IPS-18c (cell line): ENCODE measurements around the gene VSTM4.

Source experiments
- H3K4me3 ChIP-seq: 2 replicates; pipeline ENCODE4 v1.7.0; 2013; ENCODE audit warnings: low read depth, mild to moderate bottlenecking, low read length, moderate library complexity; ENCODE audit not compliant: insufficient read depth
- H3K9me3 ChIP-seq: one replicate; pipeline ENCODE4 v1.6.1; 2013; ENCODE audit warnings: mild to moderate bottlenecking, low read length, moderate library complexity; ENCODE audit not compliant: control insufficient read depth, insufficient read depth

VSTM4 gene

DNA sequence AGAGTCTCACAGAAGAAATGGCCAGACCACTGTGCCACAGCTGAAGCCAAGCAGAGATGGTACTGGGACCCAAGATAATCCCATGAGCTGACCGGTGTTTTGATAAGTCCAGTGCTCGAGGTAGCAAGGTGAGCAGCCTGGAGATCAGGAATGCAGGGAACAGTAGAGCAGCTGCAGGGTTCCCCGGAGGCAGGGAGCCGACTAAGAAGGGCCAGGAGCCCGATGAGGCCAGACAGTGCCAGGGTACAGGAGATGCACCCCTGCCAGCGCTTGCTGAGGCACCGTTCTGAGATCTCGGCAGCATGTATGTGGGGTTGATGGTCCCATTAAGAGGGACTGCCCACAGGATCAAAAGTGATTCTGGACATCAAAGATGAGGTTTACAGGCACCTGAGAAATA lies 47.1 kb downstream of the VSTM4 start:
- H3K9me3 ChIP-seq = no peaks in the 10 kb centered on the region
- no peak overlapping the region for H3K4me3 ChIP-seq

DNA sequence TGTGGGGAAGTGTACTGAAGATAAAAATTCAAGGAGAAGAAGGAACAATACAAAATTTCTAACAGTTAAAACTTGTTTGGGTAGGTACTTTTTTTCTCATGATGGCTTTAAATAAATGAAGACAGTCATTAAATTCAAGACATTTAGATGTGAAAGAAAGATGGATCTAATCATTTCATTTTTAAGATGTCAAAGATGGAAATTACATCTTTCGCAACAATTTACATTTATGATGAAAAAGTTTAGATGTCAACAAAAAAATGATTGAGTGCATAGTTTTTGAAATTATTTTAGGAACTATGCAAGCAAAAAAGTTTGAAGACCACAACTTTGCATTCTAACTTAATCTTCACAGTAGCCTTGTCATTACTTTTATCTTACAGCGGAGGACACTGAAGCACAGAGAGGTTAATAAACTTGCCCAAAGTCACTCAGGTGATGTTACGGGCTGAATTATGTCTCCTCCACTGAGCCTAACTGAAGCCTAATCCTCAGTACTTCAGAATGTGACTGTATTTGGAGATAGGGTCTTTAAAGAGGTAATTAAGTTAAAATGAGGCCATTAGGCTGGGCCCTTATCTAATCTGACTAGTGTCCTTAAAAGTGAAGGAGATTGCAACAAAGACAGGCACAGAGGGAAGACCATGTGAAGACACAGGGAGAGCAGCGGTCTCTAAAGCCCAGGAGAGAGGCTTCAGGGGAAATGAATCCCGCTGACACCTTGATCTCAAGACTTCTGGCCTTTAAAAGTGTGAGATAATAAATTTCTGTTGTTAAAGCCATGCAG lies 48.2 kb downstream of the VSTM4 start:
- no peaks in the 10 kb centered on the region for H3K9me3 ChIP-seq
- H3K4me3 ChIP-seq = no peak overlapping the region

DNA sequence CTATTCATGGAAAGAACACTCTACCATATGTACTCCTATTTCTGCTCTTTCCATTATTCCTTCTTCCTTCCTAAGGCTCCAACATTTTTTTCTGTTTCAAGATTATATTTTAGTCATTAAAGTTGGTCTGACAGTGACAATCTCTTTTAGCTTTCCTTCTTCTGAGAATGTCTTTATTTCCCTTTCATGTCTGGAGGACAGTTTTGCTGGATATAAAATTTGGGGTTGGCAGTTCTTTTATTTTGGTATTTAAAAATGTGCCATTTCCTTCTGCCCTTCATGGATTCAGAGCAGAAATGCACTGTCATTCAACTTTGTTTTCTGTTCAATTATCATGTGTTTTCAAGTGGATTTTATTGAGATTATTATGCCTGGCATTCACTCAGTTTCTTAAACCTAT lies 53.1 kb downstream of the VSTM4 start:
- Histone ChIP-seq H3K9me3 (no peaks in the 10 kb centered on the region), H3K4me3 (no peak overlapping the region)

DNA sequence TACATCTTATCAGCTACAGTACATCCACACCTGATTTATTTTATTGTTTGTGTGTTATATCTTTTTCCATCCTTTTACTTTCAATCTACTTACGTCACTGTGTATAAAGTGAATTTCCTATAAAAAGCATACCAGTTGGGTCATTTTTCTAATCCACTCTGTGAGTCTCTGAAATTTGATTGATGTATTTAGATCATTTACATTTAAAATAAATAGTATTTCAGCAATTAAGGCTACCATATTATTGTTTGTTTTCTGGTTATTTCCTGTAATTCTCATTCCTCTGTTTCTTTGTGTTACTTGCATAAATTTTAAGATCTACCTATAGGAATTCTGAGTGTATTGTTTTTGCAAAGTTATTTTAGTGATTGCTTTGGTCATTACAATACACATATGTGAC lies 53.7 kb downstream of the VSTM4 start:
- H3K9me3 ChIP-seq = no peaks in the 10 kb centered on the region
- H3K4me3 ChIP-seq = no peak overlapping the region

DNA sequence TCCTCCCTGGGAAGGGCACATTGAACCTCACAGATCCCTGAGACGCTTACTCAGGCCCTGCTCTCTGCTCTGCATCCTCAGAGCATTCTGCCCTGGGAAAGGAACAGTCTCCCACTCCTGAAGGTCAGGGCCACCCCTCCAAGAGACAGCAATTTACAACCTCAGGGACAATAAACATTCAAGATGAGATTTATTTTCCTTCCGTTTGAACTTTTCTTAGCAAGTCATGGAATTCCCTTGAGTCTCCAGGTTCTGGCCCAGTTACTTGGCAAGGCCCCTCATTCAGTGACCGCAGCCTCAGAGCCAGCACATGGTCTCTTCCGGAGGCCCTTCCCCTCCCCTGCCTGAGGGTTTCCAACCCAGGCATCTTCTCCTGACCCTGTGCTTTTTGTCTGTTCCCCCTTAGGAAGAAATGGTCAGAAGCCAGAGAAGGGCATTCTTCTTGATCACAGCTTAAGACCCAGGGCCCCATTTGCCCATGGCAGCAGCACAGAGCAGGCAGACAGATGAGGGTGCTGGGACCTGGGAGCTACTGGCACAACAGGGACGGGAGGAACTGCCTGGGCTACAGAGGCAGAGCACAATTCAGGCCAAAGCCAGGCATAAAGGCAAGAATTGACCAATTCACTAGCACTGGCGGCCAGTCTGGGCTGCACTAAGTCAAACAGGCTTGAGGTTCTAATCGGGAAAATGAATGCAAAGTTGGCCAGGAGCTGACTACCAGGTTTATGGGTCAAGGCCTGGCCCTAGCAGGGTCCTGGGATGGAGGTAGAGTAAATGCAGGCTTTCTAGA lies 56.7 kb downstream of the VSTM4 start:
- no peaks in the 10 kb centered on the region for H3K9me3 ChIP-seq
- H3K4me3 ChIP-seq = no peak overlapping the region

DNA sequence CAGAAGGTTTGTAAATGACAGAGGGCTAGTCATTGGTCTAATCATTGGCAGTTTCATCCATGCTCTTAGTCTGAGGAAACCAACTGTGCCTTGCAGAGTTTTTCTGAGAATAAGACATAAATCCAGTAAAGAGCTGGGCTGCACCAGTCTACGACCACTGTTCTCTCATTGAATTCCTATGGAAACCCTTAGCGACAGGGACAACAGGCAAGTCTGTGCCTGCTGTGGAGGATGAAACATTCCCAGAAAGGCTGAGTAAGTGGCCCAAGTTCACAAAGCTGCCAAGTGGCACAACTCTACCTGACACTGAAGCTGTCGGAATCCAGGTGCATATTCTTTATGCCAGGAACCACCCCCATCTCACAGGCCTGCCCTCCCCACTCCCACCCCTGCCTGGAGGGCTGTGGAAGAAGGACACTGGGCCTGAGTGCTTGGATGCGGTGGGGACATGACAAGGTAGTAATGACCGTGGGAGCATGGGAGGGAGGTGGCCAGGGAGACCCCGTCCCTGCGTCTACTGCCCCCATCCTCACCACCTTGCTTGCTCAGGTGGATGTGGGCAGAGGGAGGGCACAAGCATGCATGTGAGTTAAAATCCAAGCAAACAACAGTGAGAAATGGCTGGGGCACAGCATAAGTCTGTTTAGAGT lies 58.0 kb downstream of the VSTM4 start:
- Histone ChIP-seq H3K9me3 (no peaks in the 10 kb centered on the region), H3K4me3 (no peak overlapping the region)

DNA sequence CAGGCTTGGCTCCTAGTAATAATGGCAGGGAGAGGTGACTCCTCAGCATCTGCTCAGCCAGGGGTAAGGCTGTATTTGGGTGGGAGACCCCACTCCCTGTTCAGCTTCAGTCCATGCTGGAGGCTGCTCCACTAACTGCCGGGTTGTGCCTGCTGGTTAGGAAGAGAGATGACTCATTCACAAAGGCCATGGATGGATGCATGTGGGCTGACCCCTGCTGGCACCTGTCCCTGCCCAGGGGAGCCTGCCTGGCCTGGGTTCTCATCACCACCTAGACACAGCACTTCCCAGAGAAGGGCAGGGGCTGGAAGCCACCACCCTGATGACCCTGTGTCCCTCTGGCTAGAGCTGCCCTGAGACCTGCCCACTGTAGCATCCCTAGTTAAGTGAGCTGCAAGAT lies 59.0 kb downstream of the VSTM4 start:
- Histone ChIP-seq H3K9me3 (no peaks in the 10 kb centered on the region), H3K4me3 (no peak overlapping the region)

DNA sequence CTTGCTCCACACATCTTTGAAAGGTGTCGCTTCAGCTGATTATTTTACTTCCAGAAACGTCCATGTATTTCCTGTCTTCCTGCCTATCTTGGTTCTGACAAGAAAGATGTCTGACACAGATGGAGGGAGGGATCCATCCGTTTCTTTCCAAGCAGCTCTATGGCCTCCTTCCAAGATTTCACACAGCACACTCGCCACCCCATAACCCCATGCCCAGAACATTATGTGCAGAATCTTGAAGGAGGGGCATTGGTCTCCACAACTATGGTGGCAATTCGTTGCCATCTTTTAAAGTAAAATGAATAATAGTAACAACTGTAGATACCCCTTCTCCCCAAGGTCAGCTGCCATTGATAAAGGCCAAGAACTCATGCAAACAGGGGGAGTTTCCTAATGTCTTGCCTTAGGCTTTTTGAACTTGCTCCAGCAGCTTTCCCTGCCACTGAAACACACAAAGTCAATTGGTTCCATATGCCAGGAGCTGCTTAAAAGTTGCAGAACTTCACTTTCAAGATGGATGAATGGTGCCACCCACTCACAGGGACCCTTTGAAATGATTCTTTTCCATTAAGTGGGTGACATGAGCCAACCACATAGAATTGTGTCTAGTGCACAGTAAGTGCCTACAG lies 60.0 kb downstream of the VSTM4 start:
- H3K9me3 ChIP-seq = no peaks in the 10 kb centered on the region

DNA sequence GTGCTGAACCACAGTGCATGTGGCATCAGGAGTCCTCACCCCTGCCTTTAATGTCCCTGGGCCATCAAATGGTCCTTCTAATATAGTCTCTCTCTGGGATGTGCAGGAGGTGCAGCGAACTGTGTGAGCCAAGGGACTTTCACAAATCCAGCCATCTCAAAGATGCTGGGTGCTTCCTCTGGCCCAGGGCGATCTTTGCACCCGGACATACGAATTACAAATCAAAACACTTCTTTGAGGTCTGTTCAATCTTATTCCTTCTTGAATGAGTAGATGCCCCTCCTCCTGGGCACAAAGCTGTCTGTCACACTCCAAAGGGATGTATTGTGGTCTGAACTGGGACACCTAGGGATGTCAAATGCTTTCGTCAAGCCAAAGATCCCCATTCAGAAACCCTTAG lies 60.6 kb downstream of the VSTM4 start:
- no peak overlapping the region for H3K4me3 ChIP-seq
- no peaks in the 10 kb centered on the region for H3K9me3 ChIP-seq

More for the DNA sequence above, 60.0 kb downstream of the VSTM4 start:
- no peak overlapping the region for H3K4me3 ChIP-seq

DNA sequence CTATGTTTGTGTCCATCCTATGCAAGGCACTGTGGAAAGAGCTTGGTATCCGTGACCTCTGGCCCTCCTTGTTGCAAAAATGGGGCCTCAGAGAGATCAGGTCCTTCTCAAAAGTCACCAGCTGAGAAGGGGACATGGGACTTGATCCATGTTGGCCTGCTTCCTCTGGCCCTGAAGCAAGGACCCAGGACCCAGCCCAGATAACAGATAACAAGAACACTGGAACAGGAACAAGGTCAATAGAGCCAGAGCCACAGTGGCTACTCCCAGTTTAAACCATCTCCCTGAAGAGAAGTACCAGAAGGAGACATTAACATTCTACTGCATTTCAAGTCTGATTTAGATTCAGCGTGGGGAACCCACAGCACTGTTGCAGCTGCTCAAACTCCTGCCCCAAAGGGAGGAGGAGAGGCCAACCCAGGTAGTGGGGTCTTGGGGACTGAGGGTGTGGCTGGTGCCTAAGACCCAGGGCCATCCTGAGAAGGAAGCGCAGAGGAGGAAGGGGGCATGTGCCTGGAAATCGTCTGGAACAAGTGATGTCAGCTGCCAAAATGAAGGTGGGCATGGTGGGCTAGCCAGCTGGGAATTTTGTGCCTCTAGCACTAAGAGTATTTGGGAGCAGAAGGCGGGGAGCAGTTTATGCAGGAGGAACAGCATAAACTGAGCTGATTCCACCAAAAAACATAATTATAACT lies 61.2 kb downstream of the VSTM4 start:
- H3K4me3 ChIP-seq = no peak overlapping the region
- no peaks in the 10 kb centered on the region for H3K9me3 ChIP-seq

DNA sequence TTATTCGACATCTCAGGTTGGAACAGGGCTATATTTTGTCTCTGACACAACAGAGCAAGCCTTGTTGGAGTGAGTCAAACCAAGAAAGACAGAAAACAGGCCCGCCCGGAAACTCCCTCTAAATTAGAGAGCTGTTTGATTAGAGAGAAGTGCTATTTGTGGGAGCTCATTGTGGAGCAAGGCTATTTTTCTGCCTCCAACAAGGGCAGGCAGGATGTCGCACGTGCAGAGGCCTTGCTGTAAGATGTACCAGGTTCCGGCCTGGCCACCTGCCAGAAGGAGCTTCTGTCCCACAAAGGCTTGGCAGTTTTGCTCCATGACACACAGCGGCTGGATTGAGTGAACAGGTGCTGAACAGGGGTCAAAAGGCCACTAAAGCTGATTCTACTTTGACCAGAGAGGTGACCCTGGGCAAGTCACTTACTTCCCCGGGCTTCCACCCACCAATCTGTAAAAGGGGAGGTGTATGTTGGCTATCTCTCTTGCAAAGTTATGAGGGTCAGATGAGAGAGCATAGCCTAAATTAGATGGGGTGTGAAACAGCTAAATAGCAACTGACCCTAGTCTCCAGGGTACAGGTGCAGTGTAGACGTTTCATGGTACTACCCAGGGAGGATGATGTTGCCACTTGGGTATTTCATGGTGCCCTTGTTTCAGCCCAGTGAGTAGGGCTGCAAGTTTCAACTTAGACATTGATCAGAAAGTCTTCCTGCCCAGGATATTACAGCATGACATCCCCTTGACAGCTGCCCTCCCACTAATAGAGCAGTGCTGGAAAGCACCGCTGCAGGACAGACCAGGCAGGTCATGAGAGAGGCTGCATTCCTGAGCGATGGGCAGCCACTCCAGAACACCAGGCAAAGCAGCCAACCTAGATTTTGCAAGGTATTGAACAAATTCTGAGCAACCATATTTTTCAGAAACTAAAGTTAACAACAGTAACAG lies 62.0 kb downstream of the VSTM4 start:
- Histone ChIP-seq H3K9me3 (no peaks in the 10 kb centered on the region), H3K4me3 (no peak overlapping the region)

DNA sequence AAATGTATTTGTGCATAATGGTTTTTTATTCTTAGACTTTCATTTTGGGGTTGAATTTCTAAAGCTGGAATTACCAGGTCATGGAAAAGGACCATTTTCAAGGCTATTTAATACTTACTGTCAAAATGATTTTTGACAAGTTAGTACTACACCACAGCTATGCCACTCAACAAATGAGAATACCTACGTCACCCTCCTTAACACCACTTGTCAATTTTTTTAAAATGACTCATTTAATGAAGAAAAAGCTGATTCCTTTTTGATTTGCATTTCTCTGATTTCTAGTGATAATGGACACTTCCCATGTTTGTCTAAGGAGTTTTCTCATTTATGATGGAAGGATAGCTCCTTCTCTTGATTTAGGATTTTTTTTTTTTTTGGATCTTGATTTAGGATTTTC lies 63.3 kb downstream of the VSTM4 start:
- Histone ChIP-seq H3K4me3 (no peak overlapping the region), H3K9me3 (no peaks in the 10 kb centered on the region)

DNA sequence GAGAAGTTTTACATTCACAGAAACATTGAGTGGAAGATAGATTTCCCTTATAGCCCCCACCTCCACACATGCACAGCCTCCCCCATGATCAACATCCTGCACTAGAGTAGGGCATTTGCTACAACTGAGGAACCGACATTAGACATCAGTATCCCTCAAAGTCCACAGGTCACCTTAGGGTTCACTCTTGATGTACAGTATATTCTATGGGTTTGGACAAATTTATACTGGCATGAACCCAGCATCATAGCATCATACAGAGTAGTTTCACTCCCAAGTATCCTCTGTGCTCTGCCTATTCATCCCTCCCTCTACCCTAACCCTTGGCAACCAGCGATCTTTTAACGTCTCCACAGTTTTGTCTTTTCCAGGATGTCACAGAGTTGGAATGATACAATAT lies 64.4 kb downstream of the VSTM4 start:
- Histone ChIP-seq H3K4me3 (no peak overlapping the region), H3K9me3 (no peaks in the 10 kb centered on the region)

DNA sequence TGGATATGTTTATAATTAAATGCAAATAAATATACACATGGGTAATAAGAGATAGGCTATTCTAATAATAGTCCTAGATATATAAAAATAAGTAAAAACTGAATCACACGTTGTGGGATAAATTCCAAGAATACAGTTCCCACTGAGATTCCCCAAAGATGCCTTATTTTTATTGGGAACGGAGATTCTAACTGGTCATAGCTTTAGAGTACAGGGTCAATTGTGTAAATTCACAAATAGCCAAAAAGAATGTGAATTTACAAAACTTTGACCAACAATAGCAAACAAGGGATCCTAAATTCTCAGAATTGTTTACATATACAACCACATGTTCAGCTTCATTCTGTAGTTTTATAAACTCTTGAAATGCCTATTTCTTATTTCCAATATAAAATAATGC lies 65.0 kb downstream of the VSTM4 start:
- H3K9me3 ChIP-seq = no peaks in the 10 kb centered on the region
- H3K4me3 ChIP-seq = no peak overlapping the region

DNA sequence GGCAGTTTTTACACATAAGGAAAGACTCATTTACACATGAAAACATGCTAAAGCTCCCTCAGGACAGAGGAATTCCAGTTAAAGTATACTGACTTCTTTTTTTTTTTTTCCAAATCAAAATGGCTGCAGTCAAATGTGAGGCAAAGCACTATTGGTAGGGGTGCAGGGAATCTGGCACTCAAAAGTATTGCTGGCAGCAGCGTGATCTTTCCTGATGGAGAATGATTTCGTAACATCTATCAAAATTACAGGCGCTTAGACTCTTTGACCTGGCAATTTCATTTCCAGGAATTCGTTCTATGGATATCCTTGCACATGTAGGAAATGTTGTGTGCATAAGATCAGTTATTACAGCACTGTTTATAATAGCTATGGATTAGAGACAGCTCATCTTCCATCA lies 65.7 kb downstream of the VSTM4 start:
- no peaks in the 10 kb centered on the region for H3K9me3 ChIP-seq

DNA sequence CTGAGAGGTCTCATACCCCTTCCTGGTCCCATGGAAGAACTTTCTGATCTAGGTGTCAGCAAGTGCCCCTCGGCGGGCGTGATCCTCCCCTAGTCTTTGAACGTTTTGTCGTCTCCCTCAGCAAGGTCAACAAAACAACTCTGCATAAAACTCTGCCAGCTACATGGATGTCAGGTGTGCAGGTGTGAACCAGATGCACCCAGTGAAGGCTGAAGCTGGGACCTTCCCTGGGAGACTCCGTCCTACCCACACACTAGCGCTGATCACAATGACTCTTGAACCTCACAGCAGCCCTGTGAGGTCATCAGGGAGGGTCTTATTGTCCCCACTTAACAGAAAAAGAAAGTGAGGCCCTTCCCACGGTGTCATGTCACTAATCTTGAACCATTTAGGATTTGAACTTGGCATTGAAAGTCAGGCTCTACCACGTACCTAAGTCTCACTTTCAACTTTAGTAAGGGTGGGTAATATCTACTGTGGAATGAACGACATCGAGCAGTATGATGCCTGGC lies 68.1 kb downstream of the VSTM4 start:
- H3K4me3 ChIP-seq = no peak overlapping the region
- H3K9me3 ChIP-seq = no peaks in the 10 kb centered on the region

More for the DNA sequence above, 65.7 kb downstream of the VSTM4 start:
- no peak overlapping the region for H3K4me3 ChIP-seq
